Omental fat pad (tissue), 4 donors: ENCODE results near the gene DHCR7. TPM values are rescaled to one million over a fixed set of nuclear protein-coding genes. Genes with fewer than 3 reads are reported as not detected.

Experiments
- ATAC-seq: fragments of 150-250 bp; one replicate; pipeline ENCODE4 v1.9.1; 2016; ENCODE audit warnings: mild to moderate bottlenecking, moderate library complexity; ENCODE audit not compliant: low FRiP score
- DNase-seq: peaks from one replicate; pipeline ENCODE4 v3.0.0-alpha.2; 2019; ENCODE audit warnings: low spot score
- CTCF ChIP-seq, 3 donors: fragments of 450-650 bp; IDR thresholded peaks; one replicate each; pipeline ENCODE4 v1.5.1; 2016 to 2017; ENCODE audit warnings: antibody characterized with exemption in 3 of 3, mild to moderate bottlenecking in 3 of 3, moderate library complexity in 2 of 3
- small RNA-seq: library from RNA; depleted of rRNA; stranded (forward); fragments of <200 nt; gene quantifications from one replicate; pipeline ENCODE3, GENCODE V24; 2016
- total RNA-seq, 4 donors: library from RNA; depleted of rRNA; stranded (reverse); fragments of >200 nt; gene quantifications; one replicate each; pipeline ENCODE4 v1.1.0, GENCODE V29; 2016

The DHCR7 gene
- total RNA-seq, 4 donors from 2014 or later: 12.9 to 76.5 (median 37.4) TPM

DNA sequence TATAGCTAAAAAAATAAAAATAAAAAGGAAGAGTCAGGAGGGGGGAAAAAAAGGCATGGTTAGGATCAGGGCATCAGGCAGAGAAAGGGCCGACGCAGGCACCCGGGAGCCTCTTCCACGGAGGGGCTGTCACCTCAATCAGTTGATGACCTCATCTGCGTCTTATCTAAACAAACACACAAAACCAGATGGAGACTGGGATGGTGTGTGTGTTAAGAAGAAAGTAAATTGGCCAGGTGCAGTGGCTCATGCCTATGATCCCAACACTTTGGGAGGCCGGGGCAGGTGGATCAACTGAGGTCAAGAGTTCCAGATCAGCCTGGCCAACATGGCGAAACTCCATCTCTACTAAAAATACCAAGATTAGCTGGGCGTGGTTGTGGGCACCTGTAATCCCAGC lies 63.6 kb downstream of the DHCR7 start:
- ATAC-seq (no peak), DNase-seq (no peak)
- no peak for TF ChIP-seq CTCF (IDR thresholded peaks at IDR 0.05)

Small RNAs within 50 kb of the gene (small RNA-seq; reads per million reads assigned to genes)
- gene MIR6754: not detected

Other genes with a start within 250 kb of the DHCR7 start
- gene SHANK2, start 195.8 kb downstream of the DHCR7 start, total RNA-seq: 1 to 10 TPM in 3 of 4 donors, under 1 TPM in 1; 0.82 to 9.6 (median 5.6) TPM
- gene NADSYN1, start 4.8 kb upstream of the DHCR7 start, total RNA-seq: 10 to 100 TPM; 42.9 to 78.2 (median 64.1) TPM
- under 1 TPM in 1 of 4 donors, not detected in 3; 0.28 TPM for gene KRTAP5-7, start 78.9 kb upstream of the DHCR7 start, total RNA-seq
- gene KRTAP5-8, start 89.6 kb upstream of the DHCR7 start, total RNA-seq: not detected
- under 1 TPM in 1 of 4 donors, not detected in 3; 0.37 TPM for gene KRTAP5-9, start 100.0 kb upstream of the DHCR7 start, total RNA-seq
- gene KRTAP5-10, start 117.2 kb upstream of the DHCR7 start, total RNA-seq: not detected
- not detected for gene KRTAP5-11, start 134.5 kb upstream of the DHCR7 start, total RNA-seq